WTC11 (cell line): Measurements from ENCODE around the gene GIT1. TPM values are rescaled to one million over a fixed set of nuclear protein-coding genes. Genes with fewer than 3 reads are reported as not detected.

Experiments
- ATAC-seq: fragments of 200-7000 bp; cut with Tn5 transposase; 2 replicates; pipeline ENCODE4 v1.10.0; 2021; ENCODE audit warnings: mild to moderate bottlenecking, moderate library complexity
- CTCF ChIA-PET: fragments of 300-600 bp; sonication (Branson Sonifier 250); formaldehyde crosslinking; loops from one replicate; lab custom pipeline; 2021; ENCODE audit warnings: antibody characterized with exemption; lab: Charles Lee
- POLR2A ChIA-PET: fragments of 350-600 bp; sonication (Branson Sonifier 250); formaldehyde crosslinking; loops from one replicate; lab custom pipeline; 2021; ENCODE audit warnings: antibody characterized with exemption; lab: Charles Lee
- DNase-seq: peaks from one replicate; pipeline ENCODE4 v3.0.0; 2021; ENCODE audit warnings: low spot score
- H3K27ac Mint-ChIP-seq: 2 replicates; pipeline ENCODE4 v1.8.0; 2021; ENCODE audit warnings: mixed read lengths
- H3K27me3 Mint-ChIP-seq: 2 replicates; pipeline ENCODE4 v1.8.0; 2021; ENCODE audit warnings: low read depth, mild to moderate bottlenecking, moderate library complexity, mixed read lengths
- H3K36me3 Mint-ChIP-seq: 2 replicates; pipeline ENCODE4 v1.8.0; 2021; ENCODE audit warnings: mixed read lengths
- H3K4me1 Mint-ChIP-seq: 2 replicates; pipeline ENCODE4 v1.8.0; 2022; ENCODE audit warnings: mixed read lengths
- H3K4me3 Mint-ChIP-seq: 2 replicates; pipeline ENCODE4 v1.8.0; 2021; ENCODE audit warnings: mild to moderate bottlenecking, moderate library complexity, mixed read lengths
- H3K9me3 Mint-ChIP-seq: 2 replicates; pipeline ENCODE4 v1.8.0; 2021; ENCODE audit warnings: mixed read lengths
- EMX1 ChIP-seq: fragments of 250-450 bp; sonication (Bioruptor Pico); IDR thresholded peaks from 2 replicates; pipeline ENCODE4 v1.8.0; 2021; ENCODE audit warnings: mild to moderate bottlenecking
- ETV6 ChIP-seq: sonication (generic); formaldehyde crosslinking; IDR thresholded peaks from 2 replicates; pipeline ENCODE4 v1.8.1; 2022; ENCODE audit warnings: mild to moderate bottlenecking, missing genetic modification reagents
- FOXP1 ChIP-seq: sonication (generic); formaldehyde crosslinking; IDR thresholded peaks from 2 replicates; pipeline ENCODE4 v1.8.0; 2022; ENCODE audit warnings: missing genetic modification reagents, mild to moderate bottlenecking, moderate library complexity, borderline replicate concordance
- HMGA2 ChIP-seq: fragments of 250-450 bp; sonication (Bioruptor Pico); IDR thresholded peaks from 2 replicates; pipeline ENCODE4 v1.4.0; 2021; ENCODE audit warnings: mild to moderate bottlenecking, moderate library complexity
- IRF2 ChIP-seq: sonication (generic); formaldehyde crosslinking; IDR thresholded peaks from 2 replicates; pipeline ENCODE4 v1.8.0; 2022; ENCODE audit warnings: low read depth, missing genetic modification reagents, borderline replicate concordance
- JAZF1 ChIP-seq: fragments of 250-450 bp; sonication (Bioruptor Pico); IDR thresholded peaks from 2 replicates; pipeline ENCODE4 v1.9.0; 2021; ENCODE audit warnings: moderate library complexity, mild to moderate bottlenecking, inconsistent platforms
- MXD4 ChIP-seq: fragments of 250-450 bp; sonication (Bioruptor Pico); IDR thresholded peaks from 2 replicates; pipeline ENCODE4 v1.8.0; 2021; ENCODE audit warnings: mild to moderate bottlenecking, moderate library complexity, borderline replicate concordance
- PRRX2 ChIP-seq: fragments of 250-450 bp; sonication (Bioruptor Pico); IDR thresholded peaks from 2 replicates; pipeline ENCODE4 v1.8.0; 2021; ENCODE audit warnings: mild to moderate bottlenecking
- TEAD1 ChIP-seq: sonication (generic); formaldehyde crosslinking; IDR thresholded peaks from 2 replicates; pipeline ENCODE4 v1.8.0; 2022; ENCODE audit warnings: mild to moderate bottlenecking, missing genetic modification reagents
- ZBTB21 ChIP-seq: sonication (generic); formaldehyde crosslinking; IDR thresholded peaks from 2 replicates; pipeline ENCODE4 v1.8.1; 2023; ENCODE audit warnings: mild to moderate bottlenecking, missing genetic modification reagents, borderline replicate concordance
- ZNF138 ChIP-seq: sonication (generic); formaldehyde crosslinking; conservative IDR thresholded peaks from 2 replicates; pipeline ENCODE4 v1.8.1; 2022; ENCODE audit warnings: mild to moderate bottlenecking, moderate library complexity, missing genetic modification reagents
- total RNA-seq: library from RNA; stranded (reverse); gene quantifications from 3 replicates; pipeline ENCODE4 v1.2.3, GENCODE V29; 2021
- TF ChIP-seq, protein P1 (sequence below): fragments of 200-600 bp; IDR thresholded peaks from 2 replicates; pipeline ENCODE4 v1.8.0; 2022; ENCODE audit warnings: antibody characterized with exemption
- TF ChIP-seq, protein P2 (sequence below): fragments of 250-450 bp; sonication (Bioruptor Pico); IDR thresholded peaks from 2 replicates; pipeline ENCODE4 v1.9.0; 2021; ENCODE audit warnings: mild to moderate bottlenecking
- TF ChIP-seq, protein P3 (sequence below): sonication (generic); formaldehyde crosslinking; IDR thresholded peaks from 2 replicates; pipeline ENCODE4 v1.8.1; 2022; ENCODE audit warnings: mild to moderate bottlenecking, missing genetic modification reagents, moderate library complexity, borderline replicate concordance
- TF ChIP-seq, protein P4 (sequence below): sonication (generic); formaldehyde crosslinking; IDR thresholded peaks from 2 replicates; pipeline ENCODE4 v1.8.0; 2022; ENCODE audit warnings: mild to moderate bottlenecking, missing genetic modification reagents
- TF ChIP-seq, protein P5 (sequence below): sonication (generic); formaldehyde crosslinking; IDR thresholded peaks from 2 replicates; pipeline ENCODE4 v1.8.0; 2022; ENCODE audit warnings: mild to moderate bottlenecking, missing genetic modification reagents
- TF ChIP-seq, protein P6 (sequence below): sonication (generic); formaldehyde crosslinking; IDR thresholded peaks from 2 replicates; pipeline ENCODE4 v1.8.1; 2023; ENCODE audit warnings: mild to moderate bottlenecking, missing genetic modification reagents, moderate library complexity
- TF ChIP-seq, protein P7 (sequence below): fragments of 250-450 bp; sonication (Bioruptor Pico); IDR thresholded peaks from 2 replicates; pipeline ENCODE4 v1.8.0; 2021; ENCODE audit warnings: mild to moderate bottlenecking
- TF ChIP-seq, protein P8 (sequence below): sonication (generic); formaldehyde crosslinking; IDR thresholded peaks from 2 replicates; pipeline ENCODE4 v1.8.0; 2023; ENCODE audit warnings: mild to moderate bottlenecking, missing genetic modification reagents

Gene GIT1
- total RNA-seq, 1 experiment from 2014 or later = 66.9 TPM

DNA sequence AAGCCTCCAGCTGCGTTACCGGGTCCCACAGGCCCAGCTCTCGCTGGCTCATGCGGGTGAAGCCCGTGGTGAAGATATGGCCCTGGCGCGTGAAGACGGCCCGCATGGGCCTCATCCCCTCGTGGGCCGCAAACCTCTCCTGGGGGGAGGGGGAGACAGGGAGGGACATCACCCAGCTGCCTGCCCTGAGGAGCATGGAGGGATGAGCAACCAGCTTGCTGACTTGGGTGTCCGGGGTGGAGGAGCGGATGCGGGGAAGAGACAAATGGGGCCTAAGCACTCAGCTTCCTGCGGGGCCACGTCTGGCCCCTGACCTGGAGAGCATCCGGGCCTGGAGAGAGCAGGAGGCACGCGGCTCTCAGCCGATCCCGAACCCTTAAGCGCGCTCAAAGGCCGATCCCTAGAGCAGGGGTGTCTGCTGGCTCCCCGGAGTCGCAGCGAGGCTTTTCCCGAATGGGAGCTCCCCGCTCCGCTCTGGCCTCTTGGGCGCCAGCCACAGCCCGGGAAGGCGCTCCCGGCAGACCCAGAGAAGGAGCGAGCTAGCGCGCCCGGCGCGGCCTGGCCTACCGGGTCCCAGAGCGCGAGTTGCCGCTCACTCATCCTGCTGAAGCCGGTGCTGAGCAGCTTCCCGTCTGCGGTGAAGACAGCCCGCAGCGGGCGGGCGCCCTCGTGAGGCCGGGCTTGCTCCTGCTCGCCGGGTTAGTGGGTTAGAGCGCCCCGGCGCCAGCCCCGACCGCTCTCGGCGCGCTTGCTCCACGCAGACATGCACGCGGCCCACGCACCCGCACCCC, 28.2 kb upstream of the GIT1 start (continued):
- TF ChIP-seq, protein P1, sequence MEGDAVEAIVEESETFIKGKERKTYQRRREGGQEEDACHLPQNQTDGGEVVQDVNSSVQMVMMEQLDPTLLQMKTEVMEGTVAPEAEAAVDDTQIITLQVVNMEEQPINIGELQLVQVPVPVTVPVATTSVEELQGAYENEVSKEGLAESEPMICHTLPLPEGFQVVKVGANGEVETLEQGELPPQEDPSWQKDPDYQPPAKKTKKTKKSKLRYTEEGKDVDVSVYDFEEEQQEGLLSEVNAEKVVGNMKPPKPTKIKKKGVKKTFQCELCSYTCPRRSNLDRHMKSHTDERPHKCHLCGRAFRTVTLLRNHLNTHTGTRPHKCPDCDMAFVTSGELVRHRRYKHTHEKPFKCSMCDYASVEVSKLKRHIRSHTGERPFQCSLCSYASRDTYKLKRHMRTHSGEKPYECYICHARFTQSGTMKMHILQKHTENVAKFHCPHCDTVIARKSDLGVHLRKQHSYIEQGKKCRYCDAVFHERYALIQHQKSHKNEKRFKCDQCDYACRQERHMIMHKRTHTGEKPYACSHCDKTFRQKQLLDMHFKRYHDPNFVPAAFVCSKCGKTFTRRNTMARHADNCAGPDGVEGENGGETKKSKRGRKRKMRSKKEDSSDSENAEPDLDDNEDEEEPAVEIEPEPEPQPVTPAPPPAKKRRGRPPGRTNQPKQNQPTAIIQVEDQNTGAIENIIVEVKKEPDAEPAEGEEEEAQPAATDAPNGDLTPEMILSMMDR = peak; percentile 43; the same call in 1 of the 2 replicates
- no peak for TF ChIP-seq PRRX2
- TF ChIP-seq MXD4 (CRISPR knock-in tag) = 0 out of 2 replicates have a peak, but pooled peaks have one; percentile 52
- TF ChIP-seq FOXP1 = 0 out of 2 replicates have a peak, but pooled peaks have one; percentile 75
- TF ChIP-seq, protein P2, sequence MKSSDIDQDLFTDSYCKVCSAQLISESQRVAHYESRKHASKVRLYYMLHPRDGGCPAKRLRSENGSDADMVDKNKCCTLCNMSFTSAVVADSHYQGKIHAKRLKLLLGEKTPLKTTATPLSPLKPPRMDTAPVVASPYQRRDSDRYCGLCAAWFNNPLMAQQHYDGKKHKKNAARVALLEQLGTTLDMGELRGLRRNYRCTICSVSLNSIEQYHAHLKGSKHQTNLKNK (CRISPR knock-in tag) = no peak
- TF ChIP-seq, protein P3, sequence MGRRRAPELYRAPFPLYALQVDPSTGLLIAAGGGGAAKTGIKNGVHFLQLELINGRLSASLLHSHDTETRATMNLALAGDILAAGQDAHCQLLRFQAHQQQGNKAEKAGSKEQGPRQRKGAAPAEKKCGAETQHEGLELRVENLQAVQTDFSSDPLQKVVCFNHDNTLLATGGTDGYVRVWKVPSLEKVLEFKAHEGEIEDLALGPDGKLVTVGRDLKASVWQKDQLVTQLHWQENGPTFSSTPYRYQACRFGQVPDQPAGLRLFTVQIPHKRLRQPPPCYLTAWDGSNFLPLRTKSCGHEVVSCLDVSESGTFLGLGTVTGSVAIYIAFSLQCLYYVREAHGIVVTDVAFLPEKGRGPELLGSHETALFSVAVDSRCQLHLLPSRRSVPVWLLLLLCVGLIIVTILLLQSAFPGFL (CRISPR knock-in tag) = no peak
- TF ChIP-seq, protein P4, sequence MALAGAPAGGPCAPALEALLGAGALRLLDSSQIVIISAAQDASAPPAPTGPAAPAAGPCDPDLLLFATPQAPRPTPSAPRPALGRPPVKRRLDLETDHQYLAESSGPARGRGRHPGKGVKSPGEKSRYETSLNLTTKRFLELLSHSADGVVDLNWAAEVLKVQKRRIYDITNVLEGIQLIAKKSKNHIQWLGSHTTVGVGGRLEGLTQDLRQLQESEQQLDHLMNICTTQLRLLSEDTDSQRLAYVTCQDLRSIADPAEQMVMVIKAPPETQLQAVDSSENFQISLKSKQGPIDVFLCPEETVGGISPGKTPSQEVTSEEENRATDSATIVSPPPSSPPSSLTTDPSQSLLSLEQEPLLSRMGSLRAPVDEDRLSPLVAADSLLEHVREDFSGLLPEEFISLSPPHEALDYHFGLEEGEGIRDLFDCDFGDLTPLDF (CRISPR knock-in tag) = 0 out of 2 replicates have a peak, but pooled peaks have one; percentile 27
- TF ChIP-seq, all 79 proteins: peak for 10

DNA sequence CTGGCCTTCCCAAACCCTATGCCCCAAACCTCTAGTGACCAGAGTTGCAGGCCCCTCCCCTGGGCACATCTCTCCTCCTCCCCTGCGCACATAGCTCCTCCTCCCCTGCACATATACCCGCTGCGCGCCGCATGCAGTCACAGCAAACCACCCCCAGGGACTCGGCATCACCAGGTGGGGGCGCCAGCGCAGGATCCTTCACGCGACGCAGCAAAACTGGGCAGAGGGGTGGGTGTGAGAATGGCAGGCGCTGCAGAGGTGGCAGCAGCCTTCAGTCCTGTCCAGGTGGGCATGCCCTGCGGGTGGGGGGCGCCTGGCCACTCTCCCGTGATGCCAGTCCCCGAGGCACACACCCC, 27.7 kb upstream of the GIT1 start:
- Mint-ChIP-seq H3K27ac (no peak overlapping the region), H3K4me1 (peaks cover 53% of the 10 kb centered on the region), H3K36me3 (no peaks in the 10 kb centered on the region), H3K9me3 (no peaks in the 10 kb centered on the region), H3K4me3 (peak overlapping the region; percentile 80), H3K27me3 (peaks cover 80% of the 10 kb centered on the region)
- DNase-seq = peak; percentile 86
- ChIA-PET POLR2A (interaction anchor here (1.4 to 2.1 kb wide), 3 partner anchors 23 to 63 kb away, joined by 3 to 12 read pairs (median 4); partner anchors contain the start of gene ANKRD13B), CTCF (interaction anchor here (0.6 to 9.2 kb wide), 69 partner anchors 9 to 665 kb away, joined by 3 to 272 read pairs (median 5); partner anchors contain the start of genes ABHD15, ANKRD13B, MYO18A and NUFIP2)
- ATAC-seq = peak; percentile 27
- TF ChIP-seq JAZF1 (CRISPR knock-in tag) = no peak
- TF ChIP-seq, protein P1 = peak; percentile 49
- TF ChIP-seq ZNF138 (CRISPR knock-in tag) = no peak
- TF ChIP-seq, protein P5, sequence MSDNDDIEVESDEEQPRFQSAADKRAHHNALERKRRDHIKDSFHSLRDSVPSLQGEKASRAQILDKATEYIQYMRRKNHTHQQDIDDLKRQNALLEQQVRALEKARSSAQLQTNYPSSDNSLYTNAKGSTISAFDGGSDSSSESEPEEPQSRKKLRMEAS (CRISPR knock-in tag) = peak; percentile 78; the same call in 1 of the 2 replicates
- TF ChIP-seq, protein P6, sequence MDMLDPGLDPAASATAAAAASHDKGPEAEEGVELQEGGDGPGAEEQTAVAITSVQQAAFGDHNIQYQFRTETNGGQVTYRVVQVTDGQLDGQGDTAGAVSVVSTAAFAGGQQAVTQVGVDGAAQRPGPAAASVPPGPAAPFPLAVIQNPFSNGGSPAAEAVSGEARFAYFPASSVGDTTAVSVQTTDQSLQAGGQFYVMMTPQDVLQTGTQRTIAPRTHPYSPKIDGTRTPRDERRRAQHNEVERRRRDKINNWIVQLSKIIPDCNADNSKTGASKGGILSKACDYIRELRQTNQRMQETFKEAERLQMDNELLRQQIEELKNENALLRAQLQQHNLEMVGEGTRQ = 0 out of 2 replicates have a peak, but pooled peaks have one; percentile 11
- no peak for TF ChIP-seq ETV6 (CRISPR knock-in tag)
- 0 out of 2 replicates have a peak, but pooled peaks have one; percentile 11 for TF ChIP-seq EMX1 (CRISPR knock-in tag)
- 0 out of 2 replicates have a peak, but pooled peaks have one; percentile 37 for TF ChIP-seq TEAD1 (CRISPR knock-in tag)
- no peak for TF ChIP-seq ZBTB21 (CRISPR knock-in tag)
- TF ChIP-seq PRRX2 = no peak
- TF ChIP-seq, protein P7, sequence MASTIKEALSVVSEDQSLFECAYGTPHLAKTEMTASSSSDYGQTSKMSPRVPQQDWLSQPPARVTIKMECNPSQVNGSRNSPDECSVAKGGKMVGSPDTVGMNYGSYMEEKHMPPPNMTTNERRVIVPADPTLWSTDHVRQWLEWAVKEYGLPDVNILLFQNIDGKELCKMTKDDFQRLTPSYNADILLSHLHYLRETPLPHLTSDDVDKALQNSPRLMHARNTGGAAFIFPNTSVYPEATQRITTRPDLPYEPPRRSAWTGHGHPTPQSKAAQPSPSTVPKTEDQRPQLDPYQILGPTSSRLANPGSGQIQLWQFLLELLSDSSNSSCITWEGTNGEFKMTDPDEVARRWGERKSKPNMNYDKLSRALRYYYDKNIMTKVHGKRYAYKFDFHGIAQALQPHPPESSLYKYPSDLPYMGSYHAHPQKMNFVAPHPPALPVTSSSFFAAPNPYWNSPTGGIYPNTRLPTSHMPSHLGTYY = no peak
- no peak for TF ChIP-seq IRF2
- TF ChIP-seq, protein P8, sequence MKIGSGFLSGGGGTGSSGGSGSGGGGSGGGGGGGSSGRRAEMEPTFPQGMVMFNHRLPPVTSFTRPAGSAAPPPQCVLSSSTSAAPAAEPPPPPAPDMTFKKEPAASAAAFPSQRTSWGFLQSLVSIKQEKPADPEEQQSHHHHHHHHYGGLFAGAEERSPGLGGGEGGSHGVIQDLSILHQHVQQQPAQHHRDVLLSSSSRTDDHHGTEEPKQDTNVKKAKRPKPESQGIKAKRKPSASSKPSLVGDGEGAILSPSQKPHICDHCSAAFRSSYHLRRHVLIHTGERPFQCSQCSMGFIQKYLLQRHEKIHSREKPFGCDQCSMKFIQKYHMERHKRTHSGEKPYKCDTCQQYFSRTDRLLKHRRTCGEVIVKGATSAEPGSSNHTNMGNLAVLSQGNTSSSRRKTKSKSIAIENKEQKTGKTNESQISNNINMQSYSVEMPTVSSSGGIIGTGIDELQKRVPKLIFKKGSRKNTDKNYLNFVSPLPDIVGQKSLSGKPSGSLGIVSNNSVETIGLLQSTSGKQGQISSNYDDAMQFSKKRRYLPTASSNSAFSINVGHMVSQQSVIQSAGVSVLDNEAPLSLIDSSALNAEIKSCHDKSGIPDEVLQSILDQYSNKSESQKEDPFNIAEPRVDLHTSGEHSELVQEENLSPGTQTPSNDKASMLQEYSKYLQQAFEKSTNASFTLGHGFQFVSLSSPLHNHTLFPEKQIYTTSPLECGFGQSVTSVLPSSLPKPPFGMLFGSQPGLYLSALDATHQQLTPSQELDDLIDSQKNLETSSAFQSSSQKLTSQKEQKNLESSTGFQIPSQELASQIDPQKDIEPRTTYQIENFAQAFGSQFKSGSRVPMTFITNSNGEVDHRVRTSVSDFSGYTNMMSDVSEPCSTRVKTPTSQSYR (CRISPR knock-in tag) = peak; percentile 83; the same call in 1 of the 2 replicates
- no peak for TF ChIP-seq HMGA2 (CRISPR knock-in tag)
